Endothelial cell of umbilical vein (primary cell): Measurements from ENCODE around the gene GBP3. TPM values are rescaled to one million over a fixed set of nuclear protein-coding genes. Genes with fewer than 3 reads are reported as not detected.

Source experiments
- BruUV-seq: library from RNA; stranded (reverse); fragments of 400-500 nt; replicated peaks from 2 replicates; lab custom pipeline; 2021; lab: Mats Ljungman, UMichigan
- CTCF ChIA-PET: fragments of 300-600, 350-600 bp; sonication (Branson Sonifier 250); formaldehyde crosslinking; loops from one replicate; lab custom pipeline; 2021; ENCODE audit warnings: antibody characterized with exemption, inconsistent platforms; lab: Charles Lee
- POLR2A ChIA-PET: fragments of 300-600, 350-600 bp; sonication (Branson Sonifier 250); formaldehyde crosslinking; loops from one replicate; lab custom pipeline; 2021; ENCODE audit warnings: antibody characterized with exemption, inconsistent platforms; lab: Charles Lee
- DNase-seq: peaks from one replicate; pipeline ENCODE4 v3.0.0-alpha.2; 2011; ENCODE audit warnings: low read depth, low spot score
- FAIRE-seq: peaks from 2 replicates; lab custom pipeline; 2011; peaks lifted over from hg19 to GRCh38; lab: Jason Lieb, UNC
- H2AFZ ChIP-seq: 2 replicates; pipeline ENCODE4 v1.6.0; 2012; ENCODE audit warnings: low read depth, low read length, control low read depth, inconsistent platforms
- H3K27ac ChIP-seq: 2 replicates; pipeline ENCODE4 v1.5.1; 2011; ENCODE audit warnings: low read depth, mild to moderate bottlenecking, control low read depth, low read length, moderate library complexity; ENCODE audit not compliant: insufficient read depth
- H3K27me3 ChIP-seq, 2 experiments: 2 replicates each; pipeline versions ENCODE4 v1.6.0 to v1.6.1; 2011; ENCODE audit warnings: low read length in 2 of 2, mixed read lengths in 1 of 2; ENCODE audit not compliant: control insufficient read depth in 2 of 2, insufficient read depth in 2 of 2
- H3K36me3 ChIP-seq, 2 experiments: 2 replicates in 1 of 2; 3 replicates in 1 of 2; pipeline ENCODE4 v1.5.1; 2011; ENCODE audit warnings: low read length in 2 of 2, mild to moderate bottlenecking in 1 of 2, moderate library complexity in 1 of 2; ENCODE audit not compliant: control insufficient read depth in 2 of 2, insufficient read depth in 2 of 2; ENCODE audit errors: extremely low read depth in 1 of 2
- H3K4me1 ChIP-seq: 3 replicates; pipeline ENCODE4 v1.5.1; 2011; ENCODE audit warnings: mild to moderate bottlenecking, low read length; ENCODE audit not compliant: control insufficient read depth, insufficient read depth; ENCODE audit errors: extremely low read depth
- H3K4me2 ChIP-seq: 2 replicates; pipeline ENCODE4 v1.6.1; 2011; ENCODE audit warnings: low read length, control low read depth, mixed read lengths; ENCODE audit not compliant: insufficient read depth
- H3K4me3 ChIP-seq, 3 experiments: fragments of 200-600 bp in 1 of 3; sonication (generic), shearing (Covaris generic) in 1 of 3; replicated peaks in 1 of 3; 2 replicates each; pipeline ENCODE4 v1.5.1; 2011 to 2016; ENCODE audit warnings: control low read depth in 3 of 3, low read length in 3 of 3, mild to moderate bottlenecking in 2 of 3, inconsistent platforms in 1 of 3, low read depth in 1 of 3, moderate library complexity in 1 of 3; ENCODE audit not compliant: insufficient read depth in 1 of 3
- H3K79me2 ChIP-seq: 2 replicates; pipeline ENCODE4 v1.6.0; 2012; ENCODE audit warnings: low read length, inconsistent platforms; ENCODE audit not compliant: control insufficient read depth, insufficient read depth
- H3K9ac ChIP-seq: replicated peaks from 2 replicates; pipeline ENCODE3; 2011; ENCODE audit warnings: low read length, control low read depth; ENCODE audit not compliant: insufficient read depth; ENCODE audit errors: extremely low read depth
- H3K9me1 ChIP-seq: replicated peaks from 3 replicates; pipeline ENCODE4 v1.6.0; 2011; ENCODE audit warnings: mild to moderate bottlenecking, low read length; ENCODE audit not compliant: control insufficient read depth, insufficient read depth; ENCODE audit errors: extremely low read depth
- H3K9me3 ChIP-seq: replicated peaks from 2 replicates; pipeline ENCODE4 v1.5.1; 2012; ENCODE audit warnings: low read length, inconsistent platforms; ENCODE audit not compliant: control insufficient read depth, insufficient read depth
- H4K20me1 ChIP-seq: replicated peaks from 2 replicates; pipeline ENCODE3; 2011; ENCODE audit warnings: mild to moderate bottlenecking, low read length; ENCODE audit not compliant: control insufficient read depth, insufficient read depth; ENCODE audit errors: extremely low read depth
- EZH2 ChIP-seq: IDR thresholded peaks from 2 replicates; pipeline ENCODE4 v1.6.1; 2012; ENCODE audit warnings: borderline replicate concordance, low read depth, mild to moderate bottlenecking, moderate library complexity, low read length, inconsistent platforms; ENCODE audit not compliant: severe bottlenecking
- FOS ChIP-seq: IDR thresholded peaks from 2 replicates; pipeline ENCODE4 v1.6.1; 2011; ENCODE audit warnings: mild to moderate bottlenecking, low read length, moderate library complexity, borderline replicate concordance; ENCODE audit not compliant: insufficient read depth
- GATA2 ChIP-seq: IDR thresholded peaks from 2 replicates; pipeline ENCODE4 v1.7.0; 2011; ENCODE audit warnings: low read depth, mild to moderate bottlenecking, moderate library complexity, mixed read lengths, low read length; ENCODE audit not compliant: insufficient read length, insufficient read depth
- JUN ChIP-seq: IDR thresholded peaks from 2 replicates; pipeline ENCODE4 v1.6.1; 2011; ENCODE audit warnings: borderline replicate concordance, low read depth; ENCODE audit not compliant: insufficient read length, insufficient read depth
- MYC ChIP-seq: IDR thresholded peaks from one replicate; pipeline ENCODE4 v1.6.1; 2011; ENCODE audit warnings: mild to moderate bottlenecking, low read depth, low read length
- POLR2A ChIP-seq: IDR thresholded peaks from 2 replicates; pipeline ENCODE4 v1.6.1; 2012; ENCODE audit warnings: low read depth, mild to moderate bottlenecking, control low read depth, low read length
- POLR2AphosphoS5 ChIP-seq: IDR thresholded peaks from 2 replicates; pipeline ENCODE4 v1.6.1; 2012; ENCODE audit warnings: low read depth, mild to moderate bottlenecking, control low read depth, low read length, moderate library complexity; ENCODE audit not compliant: insufficient read depth
- dilution Hi-C: fragments of 300-500 bp; cut with MboI; formaldehyde crosslinking; loops from one replicate; pipeline ENCODE4 v1.15.0; 2019; ENCODE audit warnings: low sequenced_read_pairs; ENCODE audit not compliant: extremely low pct_ligation_motif_present
- intact Hi-C: fragments of 100-400 bp; cut with micrococcal nuclease; formaldehyde crosslinking; loops from one replicate; pipeline ENCODE4 v1.10.0; 2022
- polyA plus RNA-seq, 4 experiments: library from polyadenylated mRNA; depleted of rRNA in 3 of 4; stranded (reverse) in 3 of 4; unstranded in 1 of 4; fragments of >200 nt; gene quantifications; 2 replicates each; pipeline versions ENCODE4 v1.2.1 to v1.2.3, GENCODE V29; 2011 to 2012; ENCODE audit warnings: missing spikeins in 1 of 4
- total RNA-seq: library from RNA; stranded (reverse); gene quantifications from 2 replicates; pipeline ENCODE4 v1.2.3, GENCODE V29; 2021
- TF ChIP-seq, protein P1 (sequence below): IDR thresholded peaks from 2 replicates; pipeline ENCODE4 v1.6.1; 2011; ENCODE audit not compliant: insufficient read depth, insufficient read length
- TF ChIP-seq, protein P2 (sequence below), 2 donors: IDR thresholded peaks; 1 replicate in 1 of 2; 2 replicates in 1 of 2; pipeline ENCODE4 v1.5.1; 2011; ENCODE audit warnings: low read length in 2 of 2, mild to moderate bottlenecking in 2 of 2, moderate library complexity in 2 of 2, control low read depth in 1 of 2, inconsistent platforms in 1 of 2, low read depth in 1 of 2; ENCODE audit not compliant: insufficient read depth in 1 of 2; ENCODE audit errors: extremely low read depth in 1 of 2

Gene GBP3
- total and polyA plus RNA-seq, 2 donors (not counting 3 experiments of a cell fraction or from before 2014, with no cell fraction given), result 5.7 to 7.3 TPM

DNA sequence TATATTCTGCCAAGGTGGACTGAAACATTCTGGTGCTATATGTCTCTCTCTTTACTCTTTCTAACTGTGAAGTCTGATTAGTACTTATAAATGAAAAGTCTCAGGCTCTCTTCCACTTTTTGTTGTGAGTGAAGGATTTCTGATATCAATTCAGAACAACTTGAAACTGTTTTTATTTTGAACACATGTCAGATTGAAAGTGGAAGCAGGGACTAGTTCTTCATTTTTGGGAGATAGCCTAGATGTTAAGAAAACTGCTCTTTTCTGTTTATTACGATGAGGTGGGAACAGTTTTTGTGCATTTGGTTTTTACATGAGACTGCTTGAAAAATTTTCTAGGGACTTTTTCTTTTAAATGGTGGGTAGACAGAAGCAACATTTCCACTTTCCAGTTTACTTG, 14.5 kb upstream of the GBP3 start:
- no peaks in the 10 kb centered on the region for H4K20me1 ChIP-seq
- H3K9me1 ChIP-seq, result no peaks in the 10 kb centered on the region
- BruUV-seq, result no TSS peak
- ChIA-PET POLR2A (no interaction called here), CTCF (no interaction called here)
- no peaks in the 10 kb centered on the region for H3K79me2 ChIP-seq
- H3K9ac ChIP-seq, result no peak overlapping the region
- TF ChIP-seq MYC, result no peak
- no peak for TF ChIP-seq FOS
- TF ChIP-seq POLR2A, result no peak
- TF ChIP-seq, protein P1, sequence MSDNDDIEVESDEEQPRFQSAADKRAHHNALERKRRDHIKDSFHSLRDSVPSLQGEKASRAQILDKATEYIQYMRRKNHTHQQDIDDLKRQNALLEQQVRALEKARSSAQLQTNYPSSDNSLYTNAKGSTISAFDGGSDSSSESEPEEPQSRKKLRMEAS, result no peak
- TF ChIP-seq, protein P2, sequence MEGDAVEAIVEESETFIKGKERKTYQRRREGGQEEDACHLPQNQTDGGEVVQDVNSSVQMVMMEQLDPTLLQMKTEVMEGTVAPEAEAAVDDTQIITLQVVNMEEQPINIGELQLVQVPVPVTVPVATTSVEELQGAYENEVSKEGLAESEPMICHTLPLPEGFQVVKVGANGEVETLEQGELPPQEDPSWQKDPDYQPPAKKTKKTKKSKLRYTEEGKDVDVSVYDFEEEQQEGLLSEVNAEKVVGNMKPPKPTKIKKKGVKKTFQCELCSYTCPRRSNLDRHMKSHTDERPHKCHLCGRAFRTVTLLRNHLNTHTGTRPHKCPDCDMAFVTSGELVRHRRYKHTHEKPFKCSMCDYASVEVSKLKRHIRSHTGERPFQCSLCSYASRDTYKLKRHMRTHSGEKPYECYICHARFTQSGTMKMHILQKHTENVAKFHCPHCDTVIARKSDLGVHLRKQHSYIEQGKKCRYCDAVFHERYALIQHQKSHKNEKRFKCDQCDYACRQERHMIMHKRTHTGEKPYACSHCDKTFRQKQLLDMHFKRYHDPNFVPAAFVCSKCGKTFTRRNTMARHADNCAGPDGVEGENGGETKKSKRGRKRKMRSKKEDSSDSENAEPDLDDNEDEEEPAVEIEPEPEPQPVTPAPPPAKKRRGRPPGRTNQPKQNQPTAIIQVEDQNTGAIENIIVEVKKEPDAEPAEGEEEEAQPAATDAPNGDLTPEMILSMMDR (IDR thresholded peaks at IDR 0.05; ENCODE audit: extremely low read depth in 1 of 2, insufficient read depth in 1 of 2, low read depth in 1 of 2, low read length in 2 of 2), result no peak
- no peak for TF ChIP-seq POLR2AphosphoS5
- TF ChIP-seq JUN, result no peak
- TF ChIP-seq GATA2, result no peak
- TF ChIP-seq EZH2, result no peak
- no peaks in the 10 kb centered on the region for H3K9me3 ChIP-seq
- no peak overlapping the region for H3K4me3 ChIP-seq
- no peaks in the 10 kb centered on the region for H3K4me1 ChIP-seq
- H3K27ac ChIP-seq, result no peak overlapping the region
- intact Hi-C loops, result no loop called here
- H3K27me3 ChIP-seq, result peaks cover 0 to 4% of the 10 kb centered on the region in 2 experiments
- DNase-seq (no peak), FAIRE-seq (no peak)
- H3K4me2 ChIP-seq, result no peak overlapping the region
- H2AFZ ChIP-seq, result no peak overlapping the region
- no peaks in the 10 kb centered on the region for H3K36me3 ChIP-seq
- dilution Hi-C loops, result no loop called here
